Epithelial cell of esophagus (primary cell): Measurements from ENCODE around the gene BET1.

Experiments
- DNase-seq: peaks from one replicate; pipeline ENCODE4 v3.0.0; 2010; ENCODE audit warnings: low read depth
- H3K4me3 ChIP-seq: 2 replicates; pipeline ENCODE4 v1.5.1; 2011; ENCODE audit warnings: mild to moderate bottlenecking, low read length, control low read depth
- CTCF ChIP-seq: IDR thresholded peaks from 2 replicates; pipeline ENCODE4 v1.5.1; 2011; ENCODE audit warnings: low read depth, mild to moderate bottlenecking, low read length, control low read depth, inconsistent platforms; ENCODE audit not compliant: insufficient read depth; ENCODE audit errors: missing control alignments

The BET1 gene

GRCh38 chr7:93964262-93964661 is 39.9 kb downstream of the BET1 start:
- no peak for TF ChIP-seq CTCF
- H3K4me3 ChIP-seq = no peak overlapping the region
- no peak for DNase-seq

DNA sequence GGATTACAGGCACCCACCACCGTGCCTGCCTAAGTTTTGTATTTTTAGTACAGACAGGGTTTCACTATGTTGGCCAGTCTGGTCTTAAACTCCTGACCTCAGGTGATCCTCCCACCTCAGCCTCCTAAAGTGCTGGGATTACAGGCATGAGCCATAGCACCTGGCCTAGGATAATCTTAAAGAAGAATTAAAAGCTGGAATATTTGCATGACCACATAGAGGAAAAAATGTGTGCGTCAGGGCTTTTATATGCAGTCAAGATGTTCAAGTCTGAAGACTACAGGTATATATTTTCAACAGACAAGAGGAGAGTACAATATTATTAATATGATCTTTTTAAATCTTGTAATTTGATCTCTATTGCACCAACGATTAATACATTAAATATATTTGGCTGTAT is 43.2 kb downstream of the BET1 start:
- no peak for DNase-seq
- TF ChIP-seq CTCF = no peak
- H3K4me3 ChIP-seq = no peak overlapping the region

GRCh38 chr7:93958651-93959050 is 45.5 kb downstream of the BET1 start:
- peak; percentile 18 for DNase-seq
- TF ChIP-seq CTCF = no peak
- H3K4me3 ChIP-seq = no peak overlapping the region

- no peak overlapping the region for H3K4me3 ChIP-seq
- peak; percentile 4 for DNase-seq
- TF ChIP-seq CTCF = no peak
Observed at GRCh38 chr7:93958216-93958615, 45.9 kb downstream of the BET1 start.

DNA sequence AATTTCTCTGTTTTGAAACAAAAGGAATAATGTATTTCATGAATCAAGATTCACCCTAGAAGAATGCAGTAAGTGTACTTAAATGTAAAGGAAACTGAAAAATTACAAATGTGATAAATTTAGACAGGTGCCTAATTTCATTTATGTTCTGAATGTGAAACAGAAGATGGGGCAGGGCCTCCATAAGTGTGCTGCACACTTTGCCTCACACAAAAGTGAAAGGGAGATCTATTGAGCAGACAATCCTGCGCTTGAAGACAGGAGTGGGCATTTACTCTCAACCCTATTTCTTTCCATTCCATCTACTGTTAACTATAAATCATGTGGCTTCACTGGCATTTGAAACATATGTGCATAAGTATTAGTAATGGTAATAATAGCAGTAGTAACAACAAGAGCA is 46.4 kb downstream of the BET1 start:
- no peak for DNase-seq
- TF ChIP-seq CTCF = no peak
- no peak overlapping the region for H3K4me3 ChIP-seq

DNA sequence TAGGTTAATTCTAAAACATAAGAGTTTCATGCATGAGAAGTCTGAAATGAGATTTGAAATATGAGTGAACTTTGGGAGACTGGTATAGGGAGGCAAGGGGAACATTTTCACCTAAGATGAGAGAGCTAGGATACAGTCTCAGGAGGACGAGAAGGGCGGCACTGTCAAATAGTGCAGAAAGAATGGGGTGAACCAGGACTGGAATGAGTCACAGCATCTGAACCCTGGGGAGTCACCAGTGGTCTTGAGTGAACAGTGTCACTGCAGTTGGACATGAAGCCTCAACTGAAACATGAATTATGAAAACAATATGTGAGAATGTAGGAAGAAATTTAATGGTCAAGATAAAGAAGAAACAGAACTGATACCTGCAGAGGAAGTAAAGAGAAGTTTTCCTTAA is 48.9 kb downstream of the BET1 start:
- no peak for TF ChIP-seq CTCF
- no peak for DNase-seq

DNA sequence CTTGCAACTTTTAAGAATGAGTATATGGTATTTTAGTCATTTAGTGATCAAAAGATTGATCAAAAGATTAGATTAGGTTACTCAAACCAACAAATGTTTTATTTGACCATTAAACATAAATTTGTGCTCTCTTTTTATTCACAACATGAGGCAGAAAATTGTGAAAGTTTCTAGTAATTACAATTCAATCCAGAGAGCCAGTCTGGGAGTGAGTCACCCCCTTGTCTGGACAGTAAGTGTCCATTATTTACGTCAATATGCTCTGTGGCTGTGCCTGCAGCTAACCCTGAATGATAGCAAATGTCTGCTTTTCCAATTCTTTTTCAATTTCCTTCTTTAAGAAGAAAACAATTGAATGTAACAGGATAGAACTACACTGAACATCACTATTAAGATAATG is 54.7 kb downstream of the BET1 start:
- peak; percentile 44 for DNase-seq
- TF ChIP-seq CTCF = no peak

More for the DNA sequence above, 48.9 kb downstream of the BET1 start:
- H3K4me3 ChIP-seq = no peak overlapping the region

More for the DNA sequence above, 54.7 kb downstream of the BET1 start:
- no peak overlapping the region for H3K4me3 ChIP-seq
